HepG2 (cell line): ENCODE results near the gene DNAJB12. TPM values are rescaled to one million over a fixed set of nuclear protein-coding genes. Genes with fewer than 3 reads are reported as not detected.

ENCODE experiments used
- CHCHD3 ChIP-seq: sonication (generic); formaldehyde crosslinking; IDR thresholded peaks from 2 replicates; pipeline ENCODE4 v1.8.0; 2022; ENCODE audit warnings: mild to moderate bottlenecking, missing genetic modification reagents, moderate library complexity
- FOXO1 ChIP-seq: sonication (generic); formaldehyde crosslinking; IDR thresholded peaks from 2 replicates; pipeline ENCODE4 v1.4.0; 2020; ENCODE audit warnings: missing genetic modification reagents
- HNRNPLL ChIP-seq: fragments of 200-400 bp; formaldehyde crosslinking; IDR thresholded peaks from 2 replicates; pipeline ENCODE4 v1.6.1; 2017; ENCODE audit warnings: mild to moderate bottlenecking, low read depth, low read length; ENCODE audit not compliant: poor library complexity, severe bottlenecking
- KIAA2018 ChIP-seq: sonication (generic); formaldehyde crosslinking; IDR thresholded peaks from 2 replicates; pipeline ENCODE4 v1.5.0; 2020; ENCODE audit warnings: mild to moderate bottlenecking, missing genetic modification reagents, borderline replicate concordance
- MTA1 ChIP-seq: sonication (generic); formaldehyde crosslinking; IDR thresholded peaks from 2 replicates; pipeline ENCODE4 v1.4.0; 2020; ENCODE audit warnings: missing genetic modification reagents, mild to moderate bottlenecking, borderline replicate concordance
- PPARG ChIP-seq: conservative IDR thresholded peaks from 2 replicates; pipeline ENCODE4 v1.6.1; 2016; ENCODE audit warnings: missing biosample characterization, missing genetic modification reagents
- SALL1 ChIP-seq: sonication (generic); formaldehyde crosslinking; IDR thresholded peaks from 2 replicates; pipeline ENCODE4 v1.8.0; 2022; ENCODE audit warnings: mild to moderate bottlenecking, missing genetic modification reagents
- TBL1XR1 ChIP-seq: fragments of 150-350 bp; IDR thresholded peaks from 2 replicates; pipeline ENCODE4 v1.6.1; 2014; ENCODE audit warnings: borderline replicate concordance, low read length; ENCODE audit not compliant: partially characterized antibody
- ZBTB10 ChIP-seq: sonication (generic); formaldehyde crosslinking; IDR thresholded peaks from 2 replicates; pipeline ENCODE4 v1.4.0; 2020; ENCODE audit warnings: missing genetic modification reagents, borderline replicate concordance
- ZNF230 ChIP-seq: sonication (generic); formaldehyde crosslinking; IDR thresholded peaks from 2 replicates; pipeline ENCODE4 v1.4.0; 2020; ENCODE audit warnings: mild to moderate bottlenecking, missing genetic modification reagents
- ZNF235 ChIP-seq: sonication (generic); formaldehyde crosslinking; IDR thresholded peaks from 2 replicates; pipeline ENCODE4 v1.8.1; 2023; ENCODE audit warnings: mild to moderate bottlenecking, missing genetic modification reagents, borderline replicate concordance
- ZNF280B ChIP-seq: sonication (generic); formaldehyde crosslinking; IDR thresholded peaks from 2 replicates; pipeline ENCODE4 v1.5.0; 2020; ENCODE audit warnings: missing genetic modification reagents, mild to moderate bottlenecking, borderline replicate concordance
- ZNF34 ChIP-seq: sonication (generic); formaldehyde crosslinking; IDR thresholded peaks from 2 replicates; pipeline ENCODE4 v1.4.0; 2020; ENCODE audit warnings: mild to moderate bottlenecking, missing genetic modification reagents, borderline replicate concordance
- ZNF766 ChIP-seq: sonication (generic); formaldehyde crosslinking; IDR thresholded peaks from 2 replicates; pipeline ENCODE4 v1.5.0; 2020; ENCODE audit warnings: missing genetic modification reagents, borderline replicate concordance
- polyA plus RNA-seq, 8 experiments: library from polyadenylated mRNA; depleted of rRNA in 3 of 8; stranded (reverse) in 7 of 8; unstranded in 1 of 8; fragments of >200 nt; fragmentation: Illumina TruSeq in 4 of 8; extraction: Trizol in 4 of 8; gene quantifications; 2 replicates each; pipeline versions ENCODE4 v1.2.1 to v1.2.3, GENCODE V29; 2011 to 2016; ENCODE audit warnings: low read depth in 4 of 8, missing spikeins in 1 of 8, mixed read lengths in 1 of 8; ENCODE audit not compliant: insufficient read depth in 1 of 8
- total RNA-seq, 5 experiments: library from RNA; depleted of rRNA; stranded (reverse); fragments of >200 nt; fragmentation: Illumina TruSeq; extraction: Trizol; gene quantifications; 2 replicates each; pipeline ENCODE4 v1.2.3, GENCODE V29; 2016; ENCODE audit warnings: low read depth in 1 of 5

The DNAJB12 gene
- total and polyA plus RNA-seq, 2 of the 13 experiments (the other 11 are each of a cell fraction or from before 2014, with no cell fraction given), result 10.8 to 18.2 TPM

- TF ChIP-seq KIAA2018 (CRISPR knock-in tag) (no peak), TBL1XR1 (no peak), ZBTB10 (0 out of 2 replicates have a peak, but pooled peaks have one; percentile 31), MTA1 (CRISPR knock-in tag) (no peak), CHCHD3 (CRISPR knock-in tag) (no peak), ZNF230 (CRISPR knock-in tag) (no peak), ZNF280B (CRISPR knock-in tag) (no peak), ZNF766 (CRISPR knock-in tag) (no peak), ZNF34 (CRISPR knock-in tag) (no peak), FOXO1 (CRISPR knock-in tag) (no peak), HNRNPLL (no peak), ZNF235 (CRISPR knock-in tag) (no peak), PPARG (CRISPR knock-in tag) (no peak), SALL1 (no peak)
Observed at GRCh38 chr10:72335394-72336258, 19.1 kb downstream of the DNAJB12 start (continued).
